Stimulated activated CD8-positive, alpha-beta memory T cell treated with anti-CD3 and anti-CD28 coated beads, Interleukin-15, amount 100 ng/mL, for 4 hours (primary cell): ENCODE results near the gene MARVELD1.

Experiments used
- DNase-seq, 2 donors: peaks; one replicate each; pipeline ENCODE4 v3.0.0-alpha.2; 2020; ENCODE audit warnings: low read depth in 2 of 2

Gene MARVELD1

DNA sequence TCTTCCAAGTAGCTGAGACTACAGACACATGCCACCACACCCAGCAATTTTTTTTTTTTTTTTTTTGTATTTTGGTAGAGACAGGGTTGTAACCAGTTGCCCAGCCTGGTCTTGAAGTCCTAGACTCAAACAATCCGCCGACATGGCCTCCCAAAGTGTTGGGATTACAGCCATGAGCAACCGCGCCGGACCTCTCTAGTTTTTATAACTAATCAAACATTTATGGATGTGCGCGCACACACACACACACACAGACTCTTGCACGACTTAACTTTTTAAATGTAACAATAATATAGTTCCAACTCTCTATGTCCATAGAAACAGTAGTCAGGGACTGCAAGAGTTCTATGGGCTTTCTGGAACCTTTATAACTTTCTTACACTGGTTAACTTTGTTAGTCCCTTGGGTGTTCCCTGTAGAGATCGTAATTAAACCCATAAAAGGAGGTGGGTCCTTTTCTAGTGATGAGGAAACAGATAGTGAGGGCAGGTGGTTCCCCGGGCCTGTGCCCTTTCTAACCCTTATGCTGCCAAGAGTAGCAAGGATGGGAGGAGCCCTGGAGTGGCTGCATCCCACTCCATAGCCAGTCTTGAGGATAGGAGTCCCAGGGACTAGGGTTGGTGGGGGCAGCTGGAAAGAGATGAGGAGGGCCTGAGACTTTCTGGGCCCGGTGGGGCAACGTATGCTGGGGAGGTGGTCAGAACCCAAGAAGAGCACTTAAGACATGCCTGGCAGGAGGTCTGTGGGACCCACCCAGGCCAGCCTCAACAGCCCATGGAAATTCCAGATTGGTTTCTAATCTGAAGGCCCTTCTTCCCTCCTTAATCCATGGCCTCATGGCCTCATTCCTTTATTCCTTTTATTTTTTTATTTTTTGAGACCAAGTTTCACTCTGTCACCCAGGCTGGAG, 8.6 kb downstream of the MARVELD1 start:
- DNase-seq = no peak

DNA sequence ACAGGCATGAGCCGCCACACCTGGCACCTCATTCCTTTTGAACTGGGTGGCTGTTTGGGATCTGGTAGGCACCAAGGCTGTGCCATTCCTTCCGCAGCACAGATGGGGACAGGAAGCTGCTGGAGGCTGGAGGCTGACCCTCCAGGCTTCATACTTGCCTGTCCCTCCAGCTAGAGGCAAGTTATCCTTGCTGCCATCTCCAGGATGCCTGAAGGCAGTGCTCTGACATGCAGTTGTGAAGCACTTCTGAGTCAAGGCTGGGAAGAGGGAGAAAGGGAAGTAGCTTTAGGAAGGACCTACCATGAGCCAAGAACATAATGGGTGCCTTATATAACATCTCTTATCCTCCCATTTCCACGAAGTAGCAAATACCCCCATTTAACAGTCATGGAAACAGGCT, 9.5 kb downstream of the MARVELD1 start:
- DNase-seq = no peak

DNA sequence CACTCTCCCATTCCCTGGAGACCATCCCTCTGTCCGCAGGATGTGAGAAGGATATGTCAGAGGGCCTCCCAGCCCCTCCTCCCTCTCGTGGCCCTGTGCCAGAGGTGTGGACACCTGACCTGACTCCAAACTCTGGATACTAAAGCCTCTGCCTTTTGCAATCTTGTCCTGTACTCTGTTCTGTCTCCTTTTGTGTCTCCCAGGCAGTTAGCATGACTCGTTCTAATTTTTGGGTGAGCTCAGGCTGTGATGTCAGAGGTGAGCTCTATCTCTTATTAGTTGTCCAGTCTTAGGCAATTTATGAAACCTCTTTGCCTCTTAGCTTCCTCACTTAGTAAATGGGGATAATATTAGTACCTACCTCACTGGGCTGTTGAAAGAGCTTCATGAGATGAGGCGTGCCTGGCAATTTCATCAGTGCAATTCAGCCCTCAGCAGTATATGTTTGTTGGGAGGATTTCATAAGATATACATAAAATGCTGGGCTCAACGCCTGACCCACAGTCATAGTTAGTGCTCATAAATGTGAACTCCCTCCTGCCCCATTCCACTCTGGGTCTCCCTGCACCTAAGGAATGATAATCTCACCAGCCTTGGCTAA, 10.9 kb downstream of the MARVELD1 start:
- DNase-seq = no peak

DNA sequence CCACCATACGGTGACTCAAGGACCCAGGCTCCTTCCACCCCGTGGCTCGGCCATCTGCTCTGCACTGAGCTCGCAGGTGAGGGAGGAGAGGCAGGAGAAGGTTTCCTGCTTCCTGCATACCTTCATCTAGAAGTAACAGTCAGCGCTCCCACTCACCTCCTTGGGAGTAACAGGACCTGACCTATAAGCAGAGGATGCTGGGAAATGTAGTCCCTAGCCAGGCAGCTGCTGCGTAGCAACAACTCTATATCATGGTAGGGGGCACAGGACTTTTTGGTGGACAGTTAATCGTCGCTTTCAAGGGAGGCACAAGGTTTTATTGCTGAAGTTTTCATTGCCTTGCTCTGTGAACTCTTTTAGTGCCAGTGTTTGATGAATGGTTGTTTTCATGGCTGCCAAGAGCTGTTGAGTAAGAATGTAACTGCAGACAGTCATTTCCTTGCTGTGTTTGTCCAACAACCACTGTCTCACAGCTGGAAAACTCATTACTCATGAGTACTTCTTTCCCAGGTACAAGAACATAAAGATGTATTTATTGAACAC, 13.2 kb downstream of the MARVELD1 start:
- DNase-seq = no peak

DNA sequence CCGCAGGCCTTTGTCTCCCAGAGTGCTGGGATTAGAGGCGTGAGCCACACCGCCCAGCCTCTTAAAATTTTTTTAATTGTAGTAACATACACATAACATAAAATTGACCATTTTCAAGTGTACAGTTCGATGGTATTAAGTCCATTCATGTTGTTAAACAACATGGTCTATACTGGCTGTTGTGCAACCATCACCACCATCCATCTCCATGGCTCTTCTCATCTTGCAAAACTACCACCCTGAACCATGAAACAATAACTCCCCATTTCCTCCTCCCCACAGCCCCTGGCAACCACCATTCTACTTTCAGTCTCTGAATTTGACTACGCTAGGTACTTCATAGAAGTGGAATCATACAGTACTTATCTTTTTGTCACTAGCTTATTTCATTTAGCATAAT, 15.5 kb downstream of the MARVELD1 start:
- no peak for DNase-seq

DNA sequence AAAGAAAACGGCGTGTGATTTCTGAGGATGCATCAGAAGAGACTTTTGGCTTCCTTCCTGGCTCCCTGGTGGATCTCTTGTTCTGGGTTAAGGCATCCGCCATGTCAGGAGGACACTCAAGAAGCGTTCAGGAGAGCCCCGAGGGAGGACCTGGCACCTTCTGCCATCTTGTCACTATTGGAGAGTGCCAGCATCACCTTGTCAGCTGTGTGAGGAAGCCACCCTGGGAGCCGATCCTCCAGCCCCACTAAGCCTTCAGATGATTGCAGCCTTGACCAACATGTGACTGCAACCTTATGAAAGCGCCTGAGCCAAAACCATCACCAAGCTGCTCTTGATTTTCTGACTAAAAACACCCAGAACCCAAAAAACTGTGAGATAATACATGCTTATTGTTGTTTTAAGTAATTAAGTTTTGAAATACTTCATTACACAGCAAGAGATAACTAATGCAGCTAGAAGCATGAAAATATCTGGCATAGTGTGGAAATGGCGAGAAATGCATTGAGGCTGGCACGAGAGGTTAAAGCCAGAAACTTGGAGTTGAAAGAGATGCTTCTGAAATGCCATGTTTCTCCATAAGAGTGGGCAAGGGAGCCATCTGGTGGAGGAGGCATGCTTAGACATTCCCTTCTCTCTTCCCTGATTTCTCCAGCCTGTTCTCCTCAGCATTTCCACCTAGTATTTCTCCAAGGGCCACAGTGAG, 18.0 kb downstream of the MARVELD1 start:
- DNase-seq = peak in 1 of 2 donors; percentile 12

DNA sequence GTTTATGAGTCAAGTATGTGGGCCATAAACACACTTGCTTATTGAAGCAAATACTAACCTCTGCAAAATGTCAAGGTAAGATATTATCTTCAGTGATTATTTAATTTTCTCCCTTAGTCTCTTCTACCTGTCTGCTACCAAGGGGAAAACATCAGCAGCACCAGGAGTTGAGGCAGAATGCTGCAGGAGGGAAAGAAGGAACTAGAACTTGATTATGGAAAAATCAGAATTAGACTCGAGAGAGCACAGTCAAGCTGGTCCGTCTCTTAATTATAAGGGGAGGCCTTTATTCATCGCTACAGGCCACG, 18.5 kb downstream of the MARVELD1 start:
- DNase-seq = no peak

DNA sequence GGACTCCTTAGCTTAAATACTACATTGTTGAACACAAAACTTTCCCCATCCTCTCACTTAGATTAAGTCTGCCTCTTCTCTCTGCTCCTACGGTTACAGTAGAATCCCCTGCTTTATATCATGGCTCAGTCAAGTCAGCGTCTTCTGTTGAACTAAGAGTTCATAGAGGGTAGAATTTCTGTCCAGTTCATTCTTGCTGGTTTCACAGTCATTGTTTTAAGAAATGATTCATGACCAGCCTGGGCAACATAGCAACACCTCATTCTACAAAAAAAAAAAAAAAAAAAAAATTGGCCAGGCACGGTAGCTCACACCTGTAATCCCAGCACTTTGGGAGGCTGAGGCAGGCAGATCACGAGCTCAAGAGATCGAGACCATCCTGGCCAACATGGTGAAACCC, 19.7 kb downstream of the MARVELD1 start:
- no peak for DNase-seq

DNA sequence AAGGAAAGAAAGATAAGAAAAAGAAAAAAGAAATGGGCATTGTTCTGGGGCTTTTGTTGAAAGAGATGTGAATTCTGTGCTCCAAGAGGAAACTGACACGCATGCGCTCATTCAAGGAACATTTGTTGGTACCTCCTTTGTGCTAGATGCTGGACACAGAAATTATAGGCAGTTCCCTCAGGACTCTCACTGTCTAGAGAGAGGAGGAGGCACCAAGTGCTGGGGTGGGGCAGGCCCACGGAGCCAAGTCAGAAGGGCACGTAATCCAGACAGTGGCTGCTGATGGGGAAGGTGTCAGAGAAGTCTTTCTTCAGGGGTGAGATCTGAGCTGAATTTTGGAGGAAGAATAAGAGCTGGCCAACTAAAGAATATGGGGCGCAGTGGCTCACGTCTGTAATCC, 20.5 kb downstream of the MARVELD1 start:
- DNase-seq = no peak

DNA sequence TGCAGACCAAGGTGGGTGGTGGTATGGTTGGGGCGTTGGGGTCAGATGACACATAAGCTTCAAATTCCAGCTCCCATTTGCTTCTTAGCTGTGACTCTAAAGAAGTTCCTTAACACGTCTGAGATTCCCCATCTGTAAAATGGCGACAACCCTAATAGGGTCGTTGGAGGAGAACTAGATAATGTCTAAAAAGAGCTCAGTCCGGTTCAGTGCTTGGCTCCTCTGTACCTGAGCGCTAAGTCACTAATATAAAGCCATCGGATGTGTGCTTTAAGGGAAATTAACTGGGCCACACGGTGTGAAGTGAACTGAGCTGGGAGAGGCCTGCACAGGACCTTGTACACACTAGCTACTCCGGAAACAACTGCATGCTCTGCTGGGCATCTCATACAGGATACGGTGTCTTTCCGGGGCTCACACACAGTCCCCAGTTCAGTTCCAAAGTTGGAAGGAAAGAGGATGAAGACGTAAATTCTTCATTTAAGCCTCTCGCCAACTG, 22.9 kb downstream of the MARVELD1 start:
- DNase-seq = no peak

DNA sequence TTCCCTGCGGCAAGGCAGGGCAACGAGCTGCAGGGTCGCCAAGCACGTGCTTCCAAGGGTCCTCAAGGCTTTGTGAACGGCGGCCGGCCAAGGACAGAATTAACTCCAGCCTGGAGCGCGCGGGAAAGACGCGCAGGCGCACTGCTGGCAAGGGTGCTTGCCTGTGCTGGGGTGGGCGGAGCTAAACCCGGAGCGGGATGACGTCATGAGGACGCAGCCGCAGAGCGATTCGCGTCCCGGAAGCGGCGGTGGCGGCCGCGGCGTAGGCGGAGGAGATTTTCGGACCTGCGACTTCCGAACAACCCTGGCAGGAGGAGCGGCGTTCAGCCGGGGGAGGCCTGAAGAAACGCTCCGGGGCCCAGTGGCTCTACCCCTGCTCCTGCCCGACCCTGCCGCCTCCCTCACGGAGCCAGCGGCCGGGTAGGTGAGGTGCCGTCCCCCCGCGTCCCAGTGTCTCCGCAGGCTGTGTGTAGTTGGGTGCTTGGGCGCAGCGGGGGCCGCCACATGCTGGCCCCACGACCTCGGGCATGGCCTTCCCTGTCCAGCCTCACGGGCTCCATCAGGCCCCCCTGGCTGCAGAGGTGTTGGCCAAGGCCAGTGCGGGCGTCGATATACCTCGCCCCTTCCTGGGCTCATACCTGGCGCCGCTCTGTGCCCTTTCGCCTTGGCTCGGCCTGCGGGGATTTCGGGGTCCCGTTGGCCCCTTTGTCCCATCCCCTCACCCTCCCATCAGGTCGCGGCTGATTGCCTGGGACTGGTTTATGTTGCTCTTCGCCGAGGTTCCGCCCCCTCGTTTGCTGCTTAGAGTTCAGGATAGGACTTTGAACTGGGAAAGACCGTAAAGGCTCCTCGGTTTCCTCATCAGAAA, 23.6 kb downstream of the MARVELD1 start, which contains the start of gene ZFYVE27:
Gene ZFYVE27, plus strand, starts transcription at position 227 of the 868 bp plus-strand sequence. CDS start 1,350 bp downstream, outside the sequence.
- peak; percentile 88 to 90 for DNase-seq

DNA sequence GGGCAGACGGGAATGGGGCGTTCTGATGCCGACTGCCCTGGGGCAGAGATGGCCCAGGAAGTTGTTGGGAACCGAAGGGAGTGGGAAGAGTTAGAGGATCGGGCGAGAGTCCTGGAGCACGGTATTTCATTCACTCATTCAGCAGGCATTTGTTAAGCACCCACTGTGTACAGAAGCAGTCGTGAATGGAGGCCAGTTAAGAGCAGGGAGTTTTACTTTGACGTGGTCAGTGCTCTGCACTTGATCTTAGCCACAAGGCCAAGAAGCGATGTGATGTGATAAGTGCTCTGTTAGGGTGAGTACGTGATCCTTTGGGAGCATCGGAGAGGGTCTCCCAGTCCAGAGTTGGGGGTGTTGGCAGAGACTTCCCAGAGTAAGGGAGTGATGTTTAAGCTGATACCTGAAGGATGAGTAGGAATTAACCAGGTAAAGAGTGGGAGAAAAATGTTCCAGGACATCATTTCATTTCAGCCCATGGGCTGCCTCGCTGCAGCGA, 24.3 kb downstream of the MARVELD1 start:
- DNase-seq = no peak

DNA sequence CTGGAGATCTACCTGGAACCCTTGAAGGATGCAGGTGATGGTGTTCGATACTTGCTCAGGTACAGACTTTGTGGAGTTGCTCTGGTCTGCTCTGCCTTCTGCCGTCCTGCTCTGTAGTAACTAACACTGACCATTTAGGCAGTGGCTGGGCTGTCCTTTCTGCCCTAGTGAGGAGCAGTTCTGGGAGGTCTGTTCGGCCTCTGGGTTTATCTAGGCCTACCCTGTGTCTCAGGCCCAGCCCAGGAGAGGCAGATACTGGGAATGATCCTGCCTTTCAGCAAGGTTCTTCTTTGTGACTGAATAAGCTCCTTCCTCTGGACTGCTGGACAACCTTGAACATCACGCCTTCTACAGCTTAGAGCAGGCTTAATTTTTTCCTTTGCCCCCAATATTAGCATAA, 25.1 kb downstream of the MARVELD1 start:
- no peak for DNase-seq

DNA sequence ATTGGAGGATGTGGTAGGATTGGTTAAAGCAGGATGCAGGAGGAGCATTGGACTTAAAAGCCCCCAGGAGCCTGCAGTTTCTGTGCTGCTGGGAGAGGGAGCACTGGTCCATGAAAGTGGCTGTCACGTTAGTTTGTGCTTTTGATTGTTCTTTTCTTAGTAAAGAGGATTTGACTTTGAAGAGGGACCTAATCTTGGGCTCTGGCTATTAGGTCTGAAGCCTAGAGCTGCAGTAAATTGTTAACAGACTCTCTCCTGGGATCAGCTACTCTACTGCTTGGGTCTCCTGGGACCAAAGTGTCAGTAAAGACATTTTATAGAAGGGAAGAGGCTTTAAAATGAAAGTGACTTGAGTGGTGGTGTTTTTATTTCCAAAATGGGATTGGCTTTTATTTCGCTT, 27.1 kb downstream of the MARVELD1 start:
- DNase-seq = no peak

DNA sequence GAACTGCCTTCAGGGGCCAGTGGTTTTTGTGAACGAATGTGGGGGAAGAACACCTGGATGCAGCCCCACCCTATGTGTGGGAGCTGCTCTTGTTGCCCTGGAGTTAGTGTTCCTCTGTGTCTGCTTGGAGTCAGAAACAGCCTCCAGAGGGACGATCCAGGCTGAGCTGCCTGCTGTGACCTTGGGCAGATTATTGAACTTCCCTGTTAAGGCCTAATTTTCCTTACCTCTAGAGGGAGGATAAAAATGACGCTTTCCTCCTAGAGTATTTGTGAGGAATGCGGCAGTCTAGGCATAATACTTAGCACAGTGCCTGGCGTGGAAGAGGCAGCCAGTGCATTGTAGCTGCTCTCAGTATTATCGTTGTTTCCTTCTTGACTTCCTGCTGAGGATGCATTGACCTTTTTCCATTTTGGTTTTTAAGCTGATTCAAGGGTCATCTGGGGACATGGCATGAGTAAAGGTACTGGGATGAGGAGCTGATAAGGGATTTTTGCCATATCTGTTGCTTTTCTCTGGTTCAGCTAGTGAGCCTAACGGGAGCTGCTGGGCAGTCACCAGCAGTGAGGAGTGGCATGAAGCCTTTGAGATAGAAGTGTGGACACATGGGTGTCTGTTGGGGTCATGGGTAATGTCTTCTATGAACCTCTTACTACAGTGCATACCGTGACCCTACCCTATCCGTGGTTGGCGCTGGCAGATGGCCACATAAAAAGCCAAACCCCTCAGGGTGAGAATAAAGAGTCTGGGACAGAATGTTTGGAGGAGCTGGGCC, 29.8 kb downstream of the MARVELD1 start:
- no peak for DNase-seq

DNA sequence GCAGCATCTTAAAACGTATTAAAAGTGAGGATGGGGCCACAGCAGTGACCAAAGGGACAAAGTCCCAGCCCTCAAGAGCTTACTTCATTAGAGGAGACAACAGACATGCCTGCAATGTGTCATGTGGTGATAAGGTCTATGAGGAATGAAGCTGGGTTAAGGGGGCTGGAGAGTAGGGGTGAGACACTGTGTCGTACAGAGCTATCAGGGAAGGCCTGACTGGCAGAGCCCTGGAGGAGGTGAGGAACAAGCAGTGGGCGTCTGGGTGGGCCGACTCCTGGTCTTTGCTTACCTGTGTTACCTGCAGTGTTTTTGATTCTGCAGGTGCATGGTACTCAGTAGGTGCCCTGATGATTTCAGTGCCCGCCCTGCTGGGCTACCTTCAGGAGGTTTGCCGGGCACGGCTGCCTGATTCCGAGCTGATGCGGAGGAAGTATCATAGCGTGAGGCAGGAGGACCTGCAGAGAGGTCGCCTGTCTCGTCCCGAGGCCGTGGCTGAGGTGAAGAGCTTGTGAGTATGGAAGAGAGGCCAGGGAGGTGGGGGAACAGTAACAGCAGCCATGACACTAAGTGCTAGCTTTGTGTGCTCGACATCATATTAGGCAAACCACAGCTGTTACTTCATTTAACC, 31.0 kb downstream of the MARVELD1 start:
- no peak for DNase-seq

DNA sequence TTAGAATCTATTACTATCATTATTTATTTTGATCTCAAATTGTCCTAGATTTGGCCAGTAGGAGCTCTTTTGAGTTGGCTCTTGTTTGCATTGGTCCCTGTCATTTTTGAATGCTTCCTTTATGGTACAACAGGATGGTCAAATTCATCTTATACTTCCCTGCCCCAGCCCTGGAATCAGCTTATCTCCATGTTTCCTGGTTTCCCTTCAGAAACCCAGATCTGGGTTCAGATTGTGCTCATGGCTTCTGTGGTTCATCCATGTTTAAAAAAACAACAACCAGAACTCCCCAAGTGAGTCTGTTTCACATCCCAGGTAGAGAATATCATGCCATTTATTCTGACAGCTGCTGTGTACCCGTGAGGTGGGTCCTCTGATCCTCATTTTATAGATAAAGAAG, 34.0 kb downstream of the MARVELD1 start:
- DNase-seq = no peak

DNA sequence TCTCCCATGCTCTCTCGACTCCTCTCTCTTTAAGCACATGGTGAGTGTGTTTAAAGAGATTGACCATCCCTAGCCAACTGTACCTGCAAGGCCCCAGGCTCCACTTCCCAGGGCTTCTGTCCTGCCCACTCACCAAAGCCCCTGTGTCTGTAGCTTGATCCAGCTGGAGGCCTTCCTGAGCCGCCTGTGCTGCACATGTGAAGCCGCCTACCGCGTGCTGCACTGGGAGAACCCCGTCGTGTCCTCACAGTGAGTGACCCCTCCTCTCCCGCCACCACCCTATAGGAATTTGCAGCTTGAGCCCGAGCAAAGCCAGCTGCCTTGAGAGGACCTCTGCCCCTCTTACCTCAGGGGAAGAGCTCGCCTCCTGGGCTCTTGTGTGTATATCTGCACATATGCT, 34.6 kb downstream of the MARVELD1 start:
- no peak for DNase-seq

DNA sequence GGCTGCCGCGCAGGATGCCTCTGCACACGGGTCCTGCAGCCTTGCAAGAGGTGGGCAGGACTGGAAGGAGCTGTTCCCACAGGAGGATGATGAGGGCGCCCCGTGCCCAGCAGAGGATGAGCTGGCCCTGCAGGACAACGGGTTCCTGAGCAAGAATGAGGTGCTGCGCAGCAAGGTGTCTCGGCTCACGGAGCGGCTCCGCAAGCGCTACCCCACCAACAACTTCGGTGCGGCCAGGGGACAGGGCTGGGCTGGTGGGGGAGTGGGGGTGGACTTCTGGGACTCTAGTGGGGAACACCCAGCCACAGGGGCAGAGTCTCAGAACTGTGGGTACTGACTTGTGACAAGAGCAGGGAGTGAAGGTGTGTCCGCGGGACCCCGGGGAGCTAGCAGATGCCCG, 39.4 kb downstream of the MARVELD1 start:
- no peak for DNase-seq

DNA sequence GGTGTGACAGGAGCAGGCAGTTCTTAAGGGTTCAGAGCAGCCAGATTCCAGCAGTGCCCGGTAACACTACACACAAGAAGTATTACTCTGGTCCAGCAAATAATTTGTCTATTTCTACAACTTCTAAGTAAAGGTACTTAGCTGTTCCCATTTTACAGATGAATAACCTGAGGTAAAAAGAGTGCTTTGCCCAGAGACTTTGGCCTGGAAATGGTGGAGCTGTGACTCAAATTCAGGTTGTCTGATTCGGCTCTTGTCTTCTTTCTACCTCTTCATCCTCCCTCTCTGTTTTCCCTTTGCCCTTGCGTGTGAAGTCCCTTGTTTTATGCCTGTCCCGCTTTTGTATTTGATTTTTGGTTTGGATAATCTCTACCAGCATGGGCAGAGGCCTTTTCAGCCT, 41.2 kb downstream of the MARVELD1 start:
- DNase-seq = no peak
